Urothelium cell line (cell line): Measurements from ENCODE around the gene CES1.
"Not testable (repeated sequence)": the region's sequence is repeated elsewhere in the genome, so short reads cannot be mapped to it uniquely, and the experiment has no call there.

Experiments
- DNase-seq: peaks from one replicate; pipeline ENCODE4 v3.0.0; 2011; ENCODE audit warnings: low spot score, mixed read lengths
- FAIRE-seq: peaks from 2 replicates; lab custom pipeline; 2011; peaks lifted over from hg19 to GRCh38; lab: Jason Lieb, UNC

CES1 gene

GRCh38 chr16:55832773-55833691, at the start of gene CES1:
CES1 (minus strand) TSS chr16:55833096; CDS start chr16:55833055, 41 bp downstream.
- DNase-seq (no peak), FAIRE-seq (no peak)

- DNase-seq (peak; percentile 87), FAIRE-seq (peak; percentile 35)
These were observed 44.0 kb upstream of the CES1 start for GRCh38 chr16:55876854-55877253.

GRCh38 chr16:55875273-55875672, 42.4 kb upstream of the CES1 start, which contains the start of gene CES5A:
CES5A (minus strand) TSS chr16:55875373; CDS start chr16:55875221, 152 bp downstream.
- FAIRE-seq (no peak), DNase-seq (no peak)

GRCh38 chr16:55873122-55873521, 40.2 kb upstream of the CES1 start:
- FAIRE-seq, result no peak
- DNase-seq, result no peak

- DNase-seq (no peak), FAIRE-seq (no peak)
These were observed 39.2 kb upstream of the CES1 start for GRCh38 chr16:55872130-55872529.

- DNase-seq (no peak), FAIRE-seq (no peak)
These were observed 38.6 kb upstream of the CES1 start for GRCh38 chr16:55871411-55872038.

GRCh38 chr16:55868980-55869379, 36.1 kb upstream of the CES1 start:
- FAIRE-seq (no peak), DNase-seq (no peak)

- DNase-seq (no peak), FAIRE-seq (no peak)
These were observed 35.2 kb upstream of the CES1 start for GRCh38 chr16:55868137-55868536.

GRCh38 chr16:55861288-55861687, 28.4 kb upstream of the CES1 start:
- DNase-seq (no peak), FAIRE-seq (no peak)

- not testable (repeated sequence) for DNase-seq
These were observed 24.8 kb upstream of the CES1 start for GRCh38 chr16:55857650-55858049.

GRCh38 chr16:55856950-55857349, 24.1 kb upstream of the CES1 start:
- no peak for FAIRE-seq
- no peak for DNase-seq

More at GRCh38 chr16:55857650-55858049, 24.8 kb upstream of the CES1 start:
- FAIRE-seq, result not testable (repeated sequence)

GRCh38 chr16:55853114-55853513, 20.2 kb upstream of the CES1 start:
- FAIRE-seq, result no peak
- no peak for DNase-seq

- FAIRE-seq (no peak), DNase-seq (no peak)
These were observed 16.6 kb upstream of the CES1 start for GRCh38 chr16:55849536-55849935.

- no peak for FAIRE-seq
- no peak for DNase-seq
These were observed 13.9 kb upstream of the CES1 start for GRCh38 chr16:55846598-55847346.

GRCh38 chr16:55843105-55843395, 10.2 kb upstream of the CES1 start:
- FAIRE-seq, result no peak
- no peak for DNase-seq

GRCh38 chr16:55842369-55843104, 9.6 kb upstream of the CES1 start:
- DNase-seq, result peak; percentile 57
- no peak for FAIRE-seq

- DNase-seq (no peak), FAIRE-seq (no peak)
These were observed 6.2 kb upstream of the CES1 start for GRCh38 chr16:55839115-55839514.

GRCh38 chr16:55836158-55836611, 3.3 kb upstream of the CES1 start:
- no peak for DNase-seq
- no peak for FAIRE-seq

GRCh38 chr16:55835581-55835980, 2.7 kb upstream of the CES1 start:
- DNase-seq (no peak), FAIRE-seq (no peak)

GRCh38 chr16:55835173-55835572, 2.3 kb upstream of the CES1 start:
- not testable (repeated sequence) for FAIRE-seq, DNase-seq

- FAIRE-seq (no peak), DNase-seq (no peak)
These were observed 1.2 kb upstream of the CES1 start for GRCh38 chr16:55834049-55834448.
